SK-N-SH treated with all-trans-retinoic acid at 6 μM for 48 hours (cell line): ENCODE measurements around the gene ATN1.

ENCODE experiments used
- ATAC-seq: fragments of 200-7000 bp; cut with Tn5 transposase; 3 replicates; pipeline ENCODE4 v1.9.1; 2020; ENCODE audit warnings: mild to moderate bottlenecking, moderate library complexity
- ARNTL ChIP-seq: fragments of 450-650 bp; formaldehyde crosslinking; IDR thresholded peaks from 2 replicates; pipeline ENCODE4 v1.5.0; 2020; ENCODE audit warnings: low read depth, mild to moderate bottlenecking, moderate library complexity, borderline replicate concordance
- BACH2 ChIP-seq: fragments of 250-450 bp; sonication (Bioruptor Pico); IDR thresholded peaks from 2 replicates; pipeline ENCODE4 v1.9.0; 2021; ENCODE audit warnings: mild to moderate bottlenecking, borderline replicate concordance
- CSRNP3 ChIP-seq: fragments of 250-450 bp; sonication (Bioruptor Pico); IDR thresholded peaks from 2 replicates; pipeline ENCODE4 v1.5.1; 2021; ENCODE audit warnings: mild to moderate bottlenecking, moderate library complexity
- ESRRG ChIP-seq: fragments of 250-450 bp; sonication (Bioruptor Pico); IDR thresholded peaks from 2 replicates; pipeline ENCODE4 v1.6.1; 2021; ENCODE audit warnings: mild to moderate bottlenecking
- GLIS3 ChIP-seq: fragments of 250-450 bp; sonication (Bioruptor Pico); IDR thresholded peaks from 2 replicates; pipeline ENCODE4 v1.5.0; 2020; ENCODE audit warnings: mild to moderate bottlenecking, moderate library complexity
- ISL1 ChIP-seq: fragments of 250-450 bp; sonication (Bioruptor Pico); IDR thresholded peaks from 2 replicates; pipeline ENCODE4 v2.1.2; 2022; ENCODE audit warnings: mild to moderate bottlenecking, moderate library complexity
- OSR1 ChIP-seq: fragments of 250-450 bp; sonication (Bioruptor Pico); IDR thresholded peaks from 2 replicates; pipeline ENCODE4 v1.8.0; 2022; ENCODE audit warnings: moderate library complexity, mild to moderate bottlenecking, inconsistent platforms
- POU6F1 ChIP-seq: fragments of 250-450 bp; sonication (Bioruptor Pico); IDR thresholded peaks from 2 replicates; pipeline ENCODE4 v1.8.0; 2021; ENCODE audit warnings: low read depth, mild to moderate bottlenecking, moderate library complexity, borderline replicate concordance
- RARB ChIP-seq: fragments of 250-450 bp; sonication (Bioruptor Pico); IDR thresholded peaks from 2 replicates; pipeline ENCODE4 v1.8.0; 2021; ENCODE audit warnings: mild to moderate bottlenecking, moderate library complexity
- SNAI2 ChIP-seq: fragments of 250-450 bp; sonication (Bioruptor Pico); IDR thresholded peaks from 2 replicates; pipeline ENCODE4 v1.5.0; 2020; ENCODE audit warnings: mild to moderate bottlenecking, moderate library complexity
- TCF4 ChIP-seq: fragments of 250-450 bp; sonication (Bioruptor Pico); IDR thresholded peaks from 2 replicates; pipeline ENCODE4 v1.8.0; 2021; ENCODE audit warnings: mild to moderate bottlenecking, moderate library complexity, borderline replicate concordance
- TOX ChIP-seq: fragments of 250-450 bp; sonication (Bioruptor Pico); IDR thresholded peaks from 2 replicates; pipeline ENCODE4 v1.8.0; 2021; ENCODE audit warnings: mild to moderate bottlenecking, moderate library complexity, borderline replicate concordance
- TSHZ2 ChIP-seq: fragments of 250-450 bp; sonication (Bioruptor Pico); IDR thresholded peaks from 2 replicates; pipeline ENCODE4 v1.5.0; 2020; ENCODE audit warnings: mild to moderate bottlenecking, moderate library complexity
- ZC3H10 ChIP-seq: fragments of 250-450 bp; sonication (Bioruptor Pico); IDR thresholded peaks from 2 replicates; pipeline ENCODE4 v1.5.1; 2021; ENCODE audit warnings: mild to moderate bottlenecking, moderate library complexity
- ZFP3 ChIP-seq: fragments of 250-450 bp; sonication (Bioruptor Pico); IDR thresholded peaks from 2 replicates; pipeline ENCODE4 v1.5.0; 2020; ENCODE audit warnings: mild to moderate bottlenecking, moderate library complexity
- ZFP30 ChIP-seq: fragments of 450-650 bp; formaldehyde crosslinking; IDR thresholded peaks from 2 replicates; pipeline ENCODE4 v1.5.0; 2022; ENCODE audit warnings: mild to moderate bottlenecking, moderate library complexity
- ZNF70 ChIP-seq: fragments of 450-650 bp; formaldehyde crosslinking; IDR thresholded peaks from 2 replicates; pipeline ENCODE4 v1.5.0; 2020; ENCODE audit warnings: mild to moderate bottlenecking, moderate library complexity
- ZNF8 ChIP-seq: fragments of 450-650 bp; formaldehyde crosslinking; IDR thresholded peaks from 2 replicates; pipeline ENCODE4 v1.5.0; 2020; ENCODE audit warnings: mild to moderate bottlenecking, moderate library complexity

Gene ATN1

GRCh38 chr12:6929466-6930452, 2.0 kb downstream of the ATN1 start:
- ATAC-seq, result no peak
- no peak for TF ChIP-seq ZNF8 (CRISPR knock-in tag)
- no peak for TF ChIP-seq ISL1 (CRISPR knock-in tag)
- no peak for TF ChIP-seq ZNF70 (CRISPR knock-in tag)
- no peak for TF ChIP-seq RARB (CRISPR knock-in tag)
- no peak for TF ChIP-seq BACH2
- TF ChIP-seq GLIS3 (CRISPR knock-in tag), result no peak
- TF ChIP-seq ZC3H10 (CRISPR knock-in tag), result no peak
- TF ChIP-seq SNAI2, result no peak
- no peak for TF ChIP-seq ZFP30
- TF ChIP-seq POU6F1 (CRISPR knock-in tag), result no peak

- no peak for TF ChIP-seq POU6F1 (CRISPR knock-in tag)
- no peak for TF ChIP-seq RARB (CRISPR knock-in tag)
- TF ChIP-seq CSRNP3 (CRISPR knock-in tag), result no peak
- TF ChIP-seq ARNTL (CRISPR knock-in tag), result no peak
- TF ChIP-seq ZNF70 (CRISPR knock-in tag), result no peak
- no peak for TF ChIP-seq TOX
- no peak for TF ChIP-seq ZFP3
- no peak for TF ChIP-seq ZFP30
- no peak for ATAC-seq
These were observed 5.0 kb downstream of the ATN1 start for GRCh38 chr12:6932766-6933165.

GRCh38 chr12:6934110-6934509, 6.4 kb downstream of the ATN1 start:
- ATAC-seq, result no peak
- TF ChIP-seq ZNF8 (CRISPR knock-in tag), result no peak
- no peak for TF ChIP-seq ZFP30
- TF ChIP-seq CSRNP3 (CRISPR knock-in tag), result no peak
- TF ChIP-seq OSR1 (CRISPR knock-in tag), result no peak
- TF ChIP-seq TCF4 (CRISPR knock-in tag), result no peak
- no peak for TF ChIP-seq ESRRG (CRISPR knock-in tag)
- no peak for TF ChIP-seq BACH2
- no peak for TF ChIP-seq POU6F1 (CRISPR knock-in tag)
- TF ChIP-seq, all 23 proteins: peak for 0

GRCh38 chr12:6935371-6936193, 7.8 kb downstream of the ATN1 start:
- no peak for ATAC-seq
- no peak for TF ChIP-seq POU6F1 (CRISPR knock-in tag)
- no peak for TF ChIP-seq TSHZ2 (CRISPR knock-in tag)
- TF ChIP-seq GLIS3 (CRISPR knock-in tag), result no peak
- no peak for TF ChIP-seq ARNTL (CRISPR knock-in tag)
- TF ChIP-seq ZFP30, result no peak
- no peak for TF ChIP-seq ZC3H10 (CRISPR knock-in tag)
- TF ChIP-seq ZNF8 (CRISPR knock-in tag), result no peak
